SK-N-SH (cell line): ENCODE data around the gene RCAN1. TPM values are rescaled to one million over a fixed set of nuclear protein-coding genes. Genes with fewer than 3 reads are reported as not detected.
A peak's percentile ranks its signal among the peaks of the same experiment; 100 is the strongest.

ENCODE experiments used
- CTCF ChIA-PET: fragments of 300-600, 350-600 bp; formaldehyde crosslinking; extraction: SDS; loops from one replicate; lab custom pipeline; 2021; lab: Yijun Ruan, JAX
- POLR2A ChIA-PET: fragments of 350-600 bp; sonication (Branson Sonifier 250); formaldehyde crosslinking; extraction: SDS; loops from one replicate; lab custom pipeline; 2020; ENCODE audit warnings: antibody characterized with exemption, inconsistent platforms; lab: Yijun Ruan, JAX
- DNase-seq: peaks from one replicate; pipeline ENCODE4 v3.0.0; 2012
- H2AFZ ChIP-seq: fragments of 200-600 bp; sonication (generic); 2 replicates; pipeline ENCODE4 v1.8.1; 2016; ENCODE audit warnings: antibody characterized with exemption, mild to moderate bottlenecking, low read depth
- H3F3A ChIP-seq: fragments of 200-600 bp; sonication (generic); replicated peaks from 2 replicates; pipeline ENCODE3; 2016; ENCODE audit warnings: antibody characterized with exemption, mild to moderate bottlenecking; ENCODE audit not compliant: insufficient read depth
- H3K27ac ChIP-seq, 2 experiments: fragments of 200-500 bp in 1 of 2; fragments of 200-600 bp in 1 of 2; sonication (Bioruptor generic) in 1 of 2; sonication (generic), shearing (Covaris generic) in 1 of 2; 2 replicates each; pipeline versions ENCODE4 v1.5.1 to v1.6.1; 2014 to 2016; ENCODE audit warnings: low read depth in 2 of 2, inconsistent platforms in 1 of 2, low read length in 1 of 2, mild to moderate bottlenecking in 1 of 2, mixed read lengths in 1 of 2
- H3K27me3 ChIP-seq: fragments of 200-600 bp; sonication (generic), shearing (Covaris generic); 2 replicates; pipeline ENCODE4 v1.6.1; 2016; ENCODE audit warnings: mixed run types; ENCODE audit not compliant: insufficient read depth
- H3K36me3 ChIP-seq, 2 experiments: fragments of 200-500 bp in 1 of 2; fragments of 200-600 bp in 1 of 2; sonication (Bioruptor generic) in 1 of 2; sonication (generic) in 1 of 2; replicated peaks in 1 of 2; 2 replicates each; pipeline versions ENCODE3 to v1.5.1; 2014 to 2016; ENCODE audit warnings: low read length in 1 of 2, mild to moderate bottlenecking in 1 of 2; ENCODE audit not compliant: insufficient read depth in 2 of 2, control insufficient read depth in 1 of 2
- H3K4me1 ChIP-seq, 2 experiments: fragments of 200-500 bp in 1 of 2; fragments of 200-600 bp in 1 of 2; sonication (Bioruptor generic) in 1 of 2; sonication (generic), shearing (Covaris generic) in 1 of 2; 2 replicates each; pipeline versions ENCODE4 v1.5.1 to v1.6.1; 2014 to 2016; ENCODE audit warnings: low read depth in 1 of 2, low read length in 1 of 2, mixed run types in 1 of 2; ENCODE audit not compliant: insufficient read depth in 2 of 2, control insufficient read depth in 1 of 2
- H3K4me2 ChIP-seq: fragments of 200-600 bp; sonication (generic), shearing (Covaris generic); 2 replicates; pipeline ENCODE4 v1.6.1; 2017; ENCODE audit warnings: mixed run types
- H3K4me3 ChIP-seq, 2 experiments: fragments of 200-500 bp in 1 of 2; fragments of 200-600 bp in 1 of 2; sonication (Bioruptor generic) in 1 of 2; sonication (generic), shearing (Covaris generic) in 1 of 2; 2 replicates each; pipeline versions ENCODE4 v1.5.1 to v1.8.1; 2014 to 2016; ENCODE audit warnings: low read depth in 2 of 2, inconsistent platforms in 1 of 2, low read length in 1 of 2, mild to moderate bottlenecking in 1 of 2, mixed read lengths in 1 of 2, moderate library complexity in 1 of 2
- H3K79me2 ChIP-seq: fragments of 200-600 bp; sonication (generic); 2 replicates; pipeline ENCODE4 v1.8.1; 2017; ENCODE audit warnings: mild to moderate bottlenecking; ENCODE audit not compliant: insufficient read depth
- H3K9ac ChIP-seq: fragments of 200-600 bp; sonication (generic); 2 replicates; pipeline ENCODE4 v1.6.1; 2017; ENCODE audit warnings: mixed run types
- H3K9me2 ChIP-seq: fragments of 200-600 bp; sonication (generic); 2 replicates; pipeline ENCODE4 v1.6.1; 2017; ENCODE audit warnings: mixed run types
- H3K9me3 ChIP-seq: fragments of 200-600 bp; sonication (generic); 2 replicates; pipeline ENCODE4 v1.6.1; 2017; ENCODE audit warnings: mixed run types, mild to moderate bottlenecking, moderate library complexity
- H4K20me1 ChIP-seq: fragments of 200-600 bp; sonication (generic); 2 replicates; pipeline ENCODE4 v1.6.1; 2017; ENCODE audit warnings: mild to moderate bottlenecking, mixed run types; ENCODE audit not compliant: insufficient read depth
- CTCF ChIP-seq: fragments of 200-600 bp; sonication (generic); IDR thresholded peaks from 2 replicates; pipeline ENCODE4 v1.6.1; 2017; ENCODE audit warnings: antibody characterized with exemption, mild to moderate bottlenecking, moderate library complexity
- ELF1 ChIP-seq: IDR thresholded peaks from 2 replicates; pipeline ENCODE4 v1.4.0; 2012
- EP300 ChIP-seq, 2 experiments: IDR thresholded peaks; 2 replicates each; pipeline versions ENCODE4 v1.4.0 to v1.6.1; 2012; ENCODE audit warnings: borderline replicate concordance in 1 of 2, low read depth in 1 of 2, low read length in 1 of 2
- EZH2phosphoT487 ChIP-seq: fragments of 200-600 bp; sonication (generic); IDR thresholded peaks from 2 replicates; pipeline ENCODE4 v1.6.1; 2017; ENCODE audit warnings: low read depth, mixed run types, mild to moderate bottlenecking, antibody characterized with exemption, moderate library complexity, borderline replicate concordance
- FOXM1 ChIP-seq: IDR thresholded peaks from 2 replicates; pipeline ENCODE4 v1.4.0; 2012; ENCODE audit warnings: low read depth, mild to moderate bottlenecking
- GATA2 ChIP-seq: sonication (generic); formaldehyde crosslinking; IDR thresholded peaks from 2 replicates; pipeline ENCODE4 v1.5.0; 2020; ENCODE audit warnings: mild to moderate bottlenecking, missing genetic modification reagents
- JUND ChIP-seq: IDR thresholded peaks from 2 replicates; pipeline ENCODE4 v1.4.0; 2012
- MEF2A ChIP-seq: IDR thresholded peaks from 2 replicates; pipeline ENCODE4 v1.4.0; 2012; ENCODE audit warnings: low read depth, borderline replicate concordance
- NFIC ChIP-seq: IDR thresholded peaks from 2 replicates; pipeline ENCODE4 v1.4.0; 2012; ENCODE audit warnings: borderline replicate concordance
- NRF1 ChIP-seq: IDR thresholded peaks from 2 replicates; pipeline ENCODE4 v1.6.1; 2012; ENCODE audit warnings: low read depth, mild to moderate bottlenecking, low read length
- PBX3 ChIP-seq: IDR thresholded peaks from 2 replicates; pipeline ENCODE4; 2012
- RAD21 ChIP-seq: IDR thresholded peaks from 2 replicates; pipeline ENCODE4 v1.6.1; 2012; ENCODE audit warnings: mild to moderate bottlenecking, low read length
- RCOR1 ChIP-seq: fragments of 150-350 bp; IDR thresholded peaks from 2 replicates; pipeline ENCODE4 v1.6.1; 2017; ENCODE audit warnings: antibody characterized with exemption, low read length
- REST ChIP-seq: IDR thresholded peaks from 2 replicates; pipeline ENCODE4 v1.6.1; 2012; ENCODE audit warnings: mild to moderate bottlenecking, low read depth, low read length, moderate library complexity
- RFX5 ChIP-seq: IDR thresholded peaks from 2 replicates; pipeline ENCODE4 v1.6.1; 2012; ENCODE audit warnings: mild to moderate bottlenecking, improper control_type of control experiment, low read length
- RXRA ChIP-seq: IDR thresholded peaks from 2 replicates; pipeline ENCODE4 v1.4.0; 2012; ENCODE audit warnings: low read depth, mild to moderate bottlenecking, borderline replicate concordance
- SIN3A ChIP-seq: IDR thresholded peaks from 2 replicates; pipeline ENCODE4 v1.6.1; 2012; ENCODE audit warnings: low read depth, mild to moderate bottlenecking, low read length, moderate library complexity, borderline replicate concordance
- TCF12 ChIP-seq: IDR thresholded peaks from 2 replicates; pipeline ENCODE4 v1.4.0; 2012
- TEAD4 ChIP-seq: IDR thresholded peaks from 2 replicates; pipeline ENCODE4 v1.4.0; 2012; ENCODE audit warnings: mild to moderate bottlenecking, borderline replicate concordance; ENCODE audit not compliant: insufficient read depth
- YY1 ChIP-seq: IDR thresholded peaks from 2 replicates; pipeline ENCODE4 v1.4.0; 2012; ENCODE audit warnings: low read depth, mild to moderate bottlenecking
- WGBS: methylation state at CpG from one replicate; pipeline ENCODE4 v1.1.6; 2017; ENCODE audit warnings: low lambda C conversion rate; 5-methylcytosine and 5-hydroxymethylcytosine counted together
- polyA plus RNA-seq, 3 experiments: library from polyadenylated mRNA; depleted of rRNA; stranded (reverse); fragments of >200 nt; gene quantifications; 2 replicates each; pipeline ENCODE4 v1.2.3, GENCODE V29; 2012
- TF ChIP-seq, protein P1 (sequence below): fragments of 150-350 bp; IDR thresholded peaks from 2 replicates; pipeline ENCODE4 v1.6.1; 2016; ENCODE audit warnings: mild to moderate bottlenecking, low read depth, low read length

The RCAN1 gene
- polyA plus RNA-seq, 1 of the 3 experiments (the other 2 are of a cell fraction) = 16.7 TPM

DNA sequence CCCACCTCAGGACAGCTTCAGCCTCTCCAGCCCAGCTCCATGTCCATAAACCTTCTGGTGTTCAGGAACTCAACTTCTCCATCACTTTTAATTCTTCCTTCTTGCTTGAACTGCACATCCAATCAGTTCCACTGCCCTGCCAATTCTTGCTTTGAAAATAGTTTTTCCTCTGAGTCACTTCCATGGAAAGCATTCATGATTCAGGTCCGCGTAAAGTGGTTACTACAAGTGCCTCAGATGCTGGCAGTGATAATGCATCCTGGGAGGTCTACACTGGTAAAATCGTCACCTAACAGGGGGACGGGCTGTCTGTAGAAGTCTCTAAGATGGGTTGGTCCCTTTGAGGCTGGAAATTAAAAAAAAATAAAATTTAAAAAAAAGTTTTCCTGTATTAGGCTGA is 25.9 kb upstream of the RCAN1 start (continued):
- TF ChIP-seq MEF2A = 0 out of 2 replicates have a peak, but pooled peaks have one; percentile 14
- TF ChIP-seq GATA2 (CRISPR knock-in tag) = no peak
- TF ChIP-seq NRF1 = no peak
- TF ChIP-seq ELF1 = peak; percentile 39; the same call in 1 of the 2 replicates
- peak; percentile 76 for TF ChIP-seq NFIC
- TF ChIP-seq YY1 = no peak
- peak in 1 of 2 experiments; percentile 70; a peak in 2 of 4 replicates for TF ChIP-seq EP300 (IDR thresholded peaks at IDR 0.05; ENCODE audit: borderline replicate concordance in 1 of 2, low read depth in 1 of 2, low read length in 1 of 2)

GRCh38 chr21:34639882-34640788 is 25.2 kb upstream of the RCAN1 start:
- Histone ChIP-seq H3K4me3 (peak overlapping the region in 1 of 2 experiments; percentile 37; a peak in 2 of 4 replicates), H3K4me2 (peak overlapping the region; percentile 67), H2AFZ (peak overlapping the region; percentile 47), H3K9me2 (no peaks in the 10 kb centered on the region), H3K27ac (peak overlapping the region in 1 of 2 experiments; percentile 67; a peak in 2 of 4 replicates), H3K9me3 (no peaks in the 10 kb centered on the region), H4K20me1 (no peaks in the 10 kb centered on the region), H3K4me1 (no peaks in the 10 kb centered on the region), H3F3A (peaks cover 17% of the 10 kb centered on the region), H3K36me3 (no peaks in the 10 kb centered on the region), H3K27me3 (peaks cover 5% of the 10 kb centered on the region; the same call in 1 of the 2 replicates), H3K79me2 (no peaks in the 10 kb centered on the region), H3K9ac (no peak overlapping the region)
- ChIA-PET POLR2A (no interaction called here), CTCF (interaction anchor here (1.1 to 1.5 kb wide), 3 partner anchors 9 to 278 kb away, joined by 4 read pairs; no protein-coding TSS in a partner anchor)
- WGBS = 17% methylated on average over 9 of the region's 9 CpGs
- no peak for DNase-seq
- TF ChIP-seq SIN3A = no peak
- TF ChIP-seq, protein P1, sequence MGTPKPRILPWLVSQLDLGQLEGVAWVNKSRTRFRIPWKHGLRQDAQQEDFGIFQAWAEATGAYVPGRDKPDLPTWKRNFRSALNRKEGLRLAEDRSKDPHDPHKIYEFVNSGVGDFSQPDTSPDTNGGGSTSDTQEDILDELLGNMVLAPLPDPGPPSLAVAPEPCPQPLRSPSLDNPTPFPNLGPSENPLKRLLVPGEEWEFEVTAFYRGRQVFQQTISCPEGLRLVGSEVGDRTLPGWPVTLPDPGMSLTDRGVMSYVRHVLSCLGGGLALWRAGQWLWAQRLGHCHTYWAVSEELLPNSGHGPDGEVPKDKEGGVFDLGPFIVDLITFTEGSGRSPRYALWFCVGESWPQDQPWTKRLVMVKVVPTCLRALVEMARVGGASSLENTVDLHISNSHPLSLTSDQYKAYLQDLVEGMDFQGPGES = no peak
- no peak for TF ChIP-seq PBX3
- TF ChIP-seq JUND = no peak
- TF ChIP-seq MEF2A = no peak
- no peak for TF ChIP-seq REST
- TF ChIP-seq RFX5 = no peak
- no peak for TF ChIP-seq EP300 (IDR thresholded peaks at IDR 0.05; ENCODE audit: borderline replicate concordance in 1 of 2, low read depth in 1 of 2, low read length in 1 of 2)
- TF ChIP-seq TEAD4 = no peak
- no peak for TF ChIP-seq RAD21
- TF ChIP-seq RXRA = no peak
- no peak for TF ChIP-seq RCOR1
- no peak for TF ChIP-seq FOXM1
- TF ChIP-seq CTCF = no peak
- TF ChIP-seq TCF12 = no peak
- no peak for TF ChIP-seq NFIC
- no peak for TF ChIP-seq GATA2 (CRISPR knock-in tag)
- TF ChIP-seq EZH2phosphoT487 = no peak
